HG03457 (cell line): ENCODE data around the gene KRT7.
"Not testable (repeated sequence)": the region's sequence is repeated elsewhere in the genome, so short reads cannot be mapped to it uniquely, and the experiment has no call there.

ENCODE experiments used
- ATAC-seq: cut with Tn5 transposase; IDR thresholded peaks from one replicate; pipeline ENCODE4 v1.9.1; 2021; ENCODE audit warnings: moderate number of reproducible peaks; ENCODE audit not compliant: unreplicated experiment

Gene KRT7

DNA sequence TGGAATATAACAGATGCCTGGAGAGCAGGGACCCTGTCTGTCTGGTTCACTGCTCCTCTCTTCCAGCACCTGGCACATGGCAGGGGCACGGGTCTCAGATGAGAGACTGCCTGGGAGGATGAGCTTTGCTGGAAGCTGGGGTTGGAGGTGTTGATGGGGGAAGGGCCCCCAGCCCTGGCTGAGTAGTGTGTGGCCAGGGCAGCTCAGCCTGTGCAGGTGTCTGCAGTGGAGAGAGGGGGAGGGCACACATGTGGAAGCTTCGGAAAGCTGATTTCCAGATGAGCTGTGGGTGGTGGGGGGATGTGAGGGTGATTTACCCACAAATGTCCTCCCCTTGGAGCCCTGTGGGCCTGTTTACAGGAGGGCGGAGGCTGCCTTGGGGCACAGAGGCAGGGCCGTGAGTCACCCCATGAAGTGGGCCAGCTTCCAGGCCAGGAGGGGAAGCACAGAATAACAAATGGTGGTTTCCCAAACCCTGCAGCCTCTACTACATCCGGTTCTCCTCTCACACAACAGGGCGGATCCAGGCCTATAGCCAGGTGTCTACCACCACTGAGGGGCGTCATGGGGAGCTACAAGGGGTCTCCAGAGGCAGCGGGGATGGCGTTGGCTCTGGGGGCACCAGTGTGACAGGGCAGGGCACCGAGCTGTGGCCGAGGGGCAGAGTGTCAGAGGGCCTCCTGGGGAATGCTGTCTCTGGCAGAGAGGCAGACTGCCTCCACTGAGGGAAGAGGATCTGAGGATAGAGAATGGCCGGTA lies 11.0 kb downstream of the KRT7 start:
- ATAC-seq: peak; percentile 71

DNA sequence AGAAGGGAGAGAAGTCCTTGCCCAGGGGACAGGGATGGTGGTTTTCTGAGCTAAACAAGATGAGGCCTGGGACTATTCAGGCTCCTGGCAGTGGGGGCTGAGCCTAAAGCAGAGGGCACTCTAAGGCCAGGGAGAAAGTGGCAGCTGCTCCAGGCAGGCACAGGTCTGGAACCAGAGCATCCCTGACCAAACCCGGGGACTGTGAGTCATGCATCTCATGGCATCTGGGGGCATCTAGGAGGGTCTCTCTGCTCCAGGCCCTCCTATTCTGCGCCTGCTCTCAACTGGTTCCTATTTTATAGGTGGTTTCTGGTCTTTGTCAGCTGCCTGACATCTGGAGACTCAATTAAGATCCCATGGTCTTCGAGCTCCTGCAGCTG lies 11.6 kb downstream of the KRT7 start:
- no peak for ATAC-seq

GRCh38 chr12:52245259-52245961 lies 12.4 kb downstream of the KRT7 start:
- no peak for ATAC-seq

- no peak for ATAC-seq
These were observed 13.0 kb downstream of the KRT7 start for GRCh38 chr12:52245962-52246569.

DNA sequence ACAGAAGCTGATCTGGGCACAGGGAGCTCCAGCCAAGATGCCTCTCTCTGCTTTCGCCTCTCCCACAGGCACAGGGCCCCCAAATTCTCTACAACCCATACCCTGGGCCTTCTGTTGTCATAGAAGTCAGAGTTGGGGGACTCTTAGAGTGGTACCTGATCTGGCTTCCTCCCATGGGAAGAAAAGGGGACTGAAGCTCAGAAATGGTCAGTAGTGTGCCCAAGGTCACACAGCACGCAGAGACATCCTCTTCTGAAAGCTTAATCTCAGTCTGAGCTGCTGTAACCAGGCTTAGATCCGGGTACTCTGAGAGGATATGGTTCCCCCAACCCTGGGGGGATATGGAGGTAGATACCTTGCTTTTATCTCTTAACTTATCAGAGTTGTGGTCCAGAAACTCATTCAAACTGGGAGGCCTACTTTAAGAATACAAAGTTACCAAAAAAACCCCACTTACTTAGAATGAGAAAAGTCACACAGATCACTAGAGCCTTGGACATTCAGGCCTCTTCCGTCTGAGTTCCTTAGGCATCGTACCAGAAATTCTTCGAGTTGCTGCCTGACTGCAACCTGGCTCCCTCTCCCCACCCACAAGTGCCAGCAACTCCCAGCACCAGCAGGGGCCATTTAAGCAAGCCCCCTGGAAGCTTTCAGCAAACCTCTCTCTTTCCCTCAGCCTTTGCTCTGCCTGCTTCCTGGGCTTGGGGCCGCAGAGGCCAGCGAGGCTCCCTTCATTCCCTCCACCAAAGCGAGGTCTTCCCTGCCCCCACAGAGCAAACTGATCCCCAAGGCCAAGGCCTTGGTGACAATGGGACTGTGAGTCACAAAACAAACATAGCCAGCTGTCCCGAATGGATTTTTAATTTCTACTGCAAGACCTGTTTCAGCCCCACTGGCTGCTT lies 13.9 kb downstream of the KRT7 start:
- ATAC-seq: no peak

DNA sequence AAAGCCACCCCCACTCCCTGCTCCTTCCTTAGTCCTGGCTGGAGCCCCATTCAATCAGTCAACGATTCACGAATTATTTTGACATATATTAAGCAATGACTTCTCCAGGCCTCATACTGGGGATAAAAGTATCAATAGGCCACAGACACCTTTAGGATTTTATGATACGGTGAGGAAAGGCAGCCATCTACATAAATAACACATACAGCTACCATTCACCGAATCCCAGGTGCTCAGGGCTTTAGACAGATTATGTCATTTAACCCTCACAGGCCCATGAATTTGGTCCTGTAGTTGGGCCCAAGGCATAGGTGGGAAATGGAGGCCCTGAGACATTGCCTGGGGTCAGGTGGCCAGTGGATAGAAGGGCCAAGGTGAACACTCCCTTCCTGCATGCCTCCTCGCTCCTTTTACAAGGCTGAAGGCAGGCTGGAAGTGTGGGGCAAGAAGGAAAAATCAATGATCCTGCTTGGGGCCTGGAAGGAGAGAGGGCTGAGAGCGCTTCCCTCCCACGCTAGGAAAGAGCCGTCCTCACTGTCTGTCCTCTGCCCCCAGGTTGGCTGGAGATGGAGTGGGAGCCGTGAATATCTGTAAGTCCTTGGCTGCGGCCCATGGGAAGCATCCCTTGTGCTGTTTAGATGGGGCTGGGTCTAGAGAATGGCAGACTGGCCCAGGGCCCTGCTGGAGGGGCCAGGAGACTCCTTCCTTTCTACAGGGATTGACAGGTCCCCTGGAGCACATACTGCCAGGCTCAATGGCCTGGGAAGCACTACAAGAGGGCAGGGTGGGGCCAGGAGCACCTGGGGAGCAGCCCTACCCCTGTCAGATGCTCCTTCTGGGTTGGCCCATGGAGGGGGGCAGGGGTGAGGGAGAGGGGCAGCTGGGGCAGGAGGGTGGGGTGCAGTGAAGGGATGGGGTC lies 14.8 kb downstream of the KRT7 start:
- no peak for ATAC-seq

GRCh38 chr12:52248541-52249461 lies 15.8 kb downstream of the KRT7 start:
- no peak for ATAC-seq

- ATAC-seq: no peak
These were observed 16.5 kb downstream of the KRT7 start for GRCh38 chr12:52249511-52250047.

DNA sequence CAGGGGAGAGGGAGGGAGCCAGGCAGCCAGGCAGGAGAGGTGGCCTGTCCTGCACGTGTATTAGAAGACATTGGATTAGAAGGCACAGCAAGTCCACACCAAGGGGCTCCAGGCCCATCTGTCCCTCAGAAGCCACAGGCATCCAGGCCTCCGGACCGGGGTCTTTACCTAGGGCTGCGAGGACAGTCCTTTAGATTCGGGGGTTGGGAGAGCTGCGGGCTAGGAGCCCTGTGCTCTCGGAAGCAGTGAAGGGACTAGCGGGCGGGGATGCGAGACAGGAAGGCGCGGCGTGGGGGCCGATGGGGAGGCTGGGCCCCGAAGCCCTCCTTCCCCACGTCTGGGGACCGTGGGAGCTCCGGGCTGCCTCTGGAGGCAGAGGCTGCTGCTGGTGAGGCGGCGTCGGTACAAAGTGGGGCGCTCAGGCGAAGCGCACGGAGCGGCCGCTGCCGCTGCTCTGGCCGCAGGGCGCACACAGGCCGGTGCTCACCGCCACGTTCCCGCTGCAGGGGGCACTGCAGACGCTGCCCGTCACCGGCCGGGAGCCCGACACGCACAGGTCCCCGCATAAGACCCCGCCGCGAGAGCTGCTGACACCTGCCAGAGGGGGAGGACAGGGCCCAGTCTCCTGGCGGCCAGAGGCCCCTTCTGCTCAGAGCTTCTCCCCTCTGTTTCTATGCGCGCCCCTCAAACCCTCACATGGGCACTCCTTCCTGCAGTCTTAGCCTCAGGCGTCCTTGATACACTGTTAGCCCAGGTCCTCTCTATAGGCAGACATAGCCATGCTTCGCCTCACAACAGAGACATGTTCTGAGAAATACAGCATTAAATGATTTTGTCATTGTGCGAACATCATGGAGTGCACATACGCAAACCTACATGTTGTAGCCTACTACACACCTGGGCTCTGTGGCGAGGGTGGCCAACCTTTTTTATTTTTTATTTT lies 17.3 kb downstream of the KRT7 start:
- no peak for ATAC-seq

DNA sequence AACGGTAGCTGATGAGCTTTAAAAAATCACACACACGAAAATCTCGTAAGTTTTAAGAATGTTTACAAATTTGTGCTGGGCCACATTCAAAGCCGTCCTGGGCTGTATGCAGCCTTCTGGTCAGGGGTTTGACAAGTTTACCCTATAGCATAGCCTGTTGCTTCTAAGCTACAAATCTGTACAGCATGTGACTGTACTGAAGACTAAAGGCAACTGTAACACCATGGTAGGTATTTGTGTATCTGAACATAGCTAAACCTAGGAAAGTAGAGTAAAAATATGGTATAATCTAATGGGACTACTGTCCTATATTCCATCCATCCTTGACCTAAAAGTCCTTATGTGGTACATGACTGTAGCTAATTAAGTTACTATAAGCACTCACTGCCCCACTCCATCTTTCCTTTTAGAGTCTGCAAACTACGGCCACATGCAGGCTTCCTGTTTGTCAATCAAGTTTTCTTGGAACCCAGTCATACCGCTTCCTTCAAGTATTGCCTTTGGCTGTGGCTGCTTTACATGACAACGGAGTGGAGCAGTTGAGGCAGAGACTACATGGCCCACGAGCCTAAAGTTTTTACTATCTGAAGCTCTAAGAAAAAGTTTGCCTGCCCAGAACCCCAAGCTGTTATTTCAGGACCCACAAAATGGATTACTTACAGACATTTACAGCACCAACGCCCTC lies 18.5 kb downstream of the KRT7 start:
- ATAC-seq: no peak

GRCh38 chr12:52252175-52252615 lies 19.2 kb downstream of the KRT7 start:
- ATAC-seq: not testable (repeated sequence)

DNA sequence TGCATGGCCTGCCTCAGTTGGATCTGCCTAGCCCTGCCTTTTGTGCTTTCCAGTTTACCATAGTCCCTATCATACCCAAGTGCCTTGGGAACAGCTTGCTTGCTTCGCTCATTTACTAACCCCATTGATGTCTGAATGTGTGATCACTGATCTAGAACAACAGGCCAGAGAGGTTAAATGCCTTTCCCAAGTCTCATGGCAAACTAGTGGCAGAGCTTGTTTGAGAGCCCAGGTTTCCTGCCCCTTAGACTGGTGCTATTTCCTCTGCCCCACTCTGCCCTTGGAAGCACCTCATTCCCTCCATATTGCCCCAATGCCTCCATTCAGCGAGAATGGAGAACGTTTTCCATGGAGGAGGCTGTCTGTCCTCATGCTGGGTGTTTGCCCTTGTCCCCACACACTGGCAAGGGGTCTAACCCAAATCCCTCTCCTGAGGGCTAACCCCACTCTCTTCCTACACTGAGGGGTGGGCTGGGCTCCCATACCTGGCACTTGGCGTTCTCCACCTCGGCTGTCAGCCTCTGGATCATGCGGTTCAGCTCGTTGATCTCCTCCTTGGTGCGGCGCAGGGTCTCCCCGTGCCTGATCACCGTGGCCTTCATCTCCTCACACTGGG lies 19.8 kb downstream of the KRT7 start:
- ATAC-seq: no peak

GRCh38 chr12:52253391-52254179 lies 20.5 kb downstream of the KRT7 start:
- no peak for ATAC-seq

DNA sequence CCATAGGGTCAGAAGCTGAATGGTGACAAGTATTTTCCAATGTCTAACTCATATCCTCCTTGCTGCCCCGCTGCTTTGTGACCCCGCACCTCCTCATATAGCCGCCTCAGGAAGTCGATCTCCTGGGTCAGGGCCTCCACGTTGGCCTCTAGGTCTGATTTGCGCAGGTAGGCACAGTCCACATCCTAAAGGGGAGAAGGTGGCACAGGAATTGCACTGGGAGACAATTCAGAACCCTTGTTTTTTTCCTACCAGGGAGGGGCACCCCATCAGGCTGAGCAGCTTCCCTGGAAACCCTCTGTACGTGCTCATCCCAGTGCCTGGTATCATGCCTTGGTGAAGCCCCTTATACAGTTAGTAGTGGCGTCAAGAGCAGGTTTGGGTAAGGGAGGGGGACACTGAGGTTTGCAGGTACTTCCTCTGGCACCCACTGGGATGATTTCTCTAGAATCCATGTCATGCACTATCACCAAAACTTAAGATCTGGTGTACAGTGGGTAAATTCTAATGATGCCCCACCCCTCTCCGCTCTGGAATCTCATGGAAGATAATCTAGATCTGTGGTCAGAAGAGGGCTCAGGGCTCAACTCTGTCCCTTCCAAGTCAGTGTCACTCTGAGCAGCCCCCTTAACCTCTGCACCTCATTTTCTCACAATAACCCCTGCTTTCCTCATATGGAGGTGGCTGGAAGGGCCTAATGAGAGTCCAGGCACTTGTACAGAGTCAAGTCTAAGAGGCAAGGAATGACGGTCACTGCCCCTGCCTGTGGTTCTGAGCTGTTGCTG lies 21.3 kb downstream of the KRT7 start:
- ATAC-seq: no peak
